OCI-LY7 (cell line): ENCODE results near the gene TMOD3. TPM values are rescaled to one million over a fixed set of nuclear protein-coding genes. Genes with fewer than 3 reads are reported as not detected.

ENCODE experiments used
- BruUV-seq: library from RNA; stranded (reverse); fragments of 400-500 nt; replicated peaks from 2 replicates; lab custom pipeline; 2021; lab: Mats Ljungman, UMichigan
- CTCF ChIA-PET: fragments of 300-600 bp; sonication (Branson Sonifier 250); formaldehyde crosslinking; loops from one replicate; lab custom pipeline; 2022; ENCODE audit warnings: antibody characterized with exemption; ENCODE audit not compliant: unreplicated experiment; lab: Charles Lee
- POLR2A ChIA-PET: fragments of 300-600 bp; sonication (Branson Sonifier 250); formaldehyde crosslinking; loops from one replicate; lab custom pipeline; 2022; ENCODE audit warnings: antibody characterized with exemption; lab: Charles Lee
- DNase-seq: peaks from one replicate; pipeline ENCODE4 v3.0.0-alpha.2; 2015; ENCODE audit warnings: low spot score
- H2AFZ ChIP-seq: fragments of 200-600 bp; sonication (generic), shearing (Covaris generic); 2 replicates; pipeline ENCODE4 v1.6.1; 2014; ENCODE audit warnings: mild to moderate bottlenecking, antibody characterized with exemption, low read length, moderate library complexity
- H3K27ac ChIP-seq: fragments of 200-600 bp; sonication (generic); 2 replicates; pipeline ENCODE4 v1.5.1; 2014; ENCODE audit warnings: mixed run types, low read depth, mild to moderate bottlenecking, moderate library complexity, low read length, inconsistent platforms; ENCODE audit not compliant: poor library complexity, severe bottlenecking
- H3K36me3 ChIP-seq: fragments of 200-600 bp; sonication (generic); 2 replicates; pipeline ENCODE4 v1.6.1; 2014; ENCODE audit warnings: mild to moderate bottlenecking, antibody characterized with exemption, low read length, moderate library complexity, mixed read lengths; ENCODE audit not compliant: insufficient read depth
- H3K4me1 ChIP-seq: fragments of 200-600 bp; sonication (generic); 2 replicates; pipeline ENCODE4 v1.5.1; 2014; ENCODE audit warnings: mild to moderate bottlenecking, low read length; ENCODE audit not compliant: insufficient read depth, poor library complexity, severe bottlenecking
- H3K4me2 ChIP-seq: fragments of 200-600 bp; sonication (generic); 2 replicates; pipeline ENCODE4 v1.6.1; 2014; ENCODE audit warnings: mild to moderate bottlenecking, low read length
- H3K4me3 ChIP-seq: fragments of 200-600 bp; sonication (generic); 2 replicates; pipeline ENCODE4 v1.5.1; 2014; ENCODE audit warnings: mild to moderate bottlenecking, low read depth, low read length; ENCODE audit not compliant: poor library complexity, severe bottlenecking
- H3K79me2 ChIP-seq: fragments of 200-600 bp; sonication (generic); 2 replicates; pipeline ENCODE4 v1.6.1; 2016; ENCODE audit warnings: low read depth, mild to moderate bottlenecking, low read length, moderate library complexity, mixed read lengths; ENCODE audit not compliant: insufficient read depth
- H3K9me2 ChIP-seq: fragments of 200-600 bp; sonication (generic); 2 replicates; pipeline ENCODE4 v1.6.1; 2016; ENCODE audit warnings: mild to moderate bottlenecking, low read length, mixed read lengths; ENCODE audit not compliant: insufficient read depth
- H3K9me3 ChIP-seq: fragments of 200-600 bp; sonication (generic); 2 replicates; pipeline ENCODE4 v1.6.1; 2014; ENCODE audit warnings: mild to moderate bottlenecking, mixed run types, low read length, mixed read lengths
- H4K20me1 ChIP-seq: fragments of 200-600 bp; sonication (generic); 2 replicates; pipeline ENCODE4 v1.6.1; 2014; ENCODE audit warnings: mild to moderate bottlenecking, antibody characterized with exemption, low read length, moderate library complexity, mixed read lengths; ENCODE audit not compliant: insufficient read depth
- EZH2phosphoT487 ChIP-seq: fragments of 200-600 bp; sonication (generic); IDR thresholded peaks from 2 replicates; pipeline ENCODE4 v1.6.1; 2018; ENCODE audit warnings: low read depth, borderline replicate concordance, mild to moderate bottlenecking, mixed run types, antibody characterized with exemption, low read length, moderate library complexity, mixed read lengths
- intact Hi-C: fragments of 100-400 bp; cut with micrococcal nuclease; formaldehyde crosslinking; loops from one replicate; pipeline ENCODE4 v1.10.0; 2022; ENCODE audit not compliant: unreplicated experiment
- total RNA-seq, 2 experiments: library from RNA; depleted of rRNA in 1 of 2; stranded (reverse); fragments of >200 nt in 1 of 2; shearing (Covaris generic) in 1 of 2; gene quantifications; 2 replicates each; pipeline ENCODE4 v1.2.3, GENCODE V29; 2014 to 2022
- TF ChIP-seq, protein P1 (sequence below): fragments of 200-600 bp; sonication (generic); conservative IDR thresholded peaks from 2 replicates; pipeline ENCODE4 v1.5.1; 2014; ENCODE audit warnings: mild to moderate bottlenecking, antibody characterized with exemption, low read length, moderate library complexity, mixed read lengths

The TMOD3 gene
- total RNA-seq, 2 experiments from 2014 or later = 17.4 to 30.5 TPM

DNA sequence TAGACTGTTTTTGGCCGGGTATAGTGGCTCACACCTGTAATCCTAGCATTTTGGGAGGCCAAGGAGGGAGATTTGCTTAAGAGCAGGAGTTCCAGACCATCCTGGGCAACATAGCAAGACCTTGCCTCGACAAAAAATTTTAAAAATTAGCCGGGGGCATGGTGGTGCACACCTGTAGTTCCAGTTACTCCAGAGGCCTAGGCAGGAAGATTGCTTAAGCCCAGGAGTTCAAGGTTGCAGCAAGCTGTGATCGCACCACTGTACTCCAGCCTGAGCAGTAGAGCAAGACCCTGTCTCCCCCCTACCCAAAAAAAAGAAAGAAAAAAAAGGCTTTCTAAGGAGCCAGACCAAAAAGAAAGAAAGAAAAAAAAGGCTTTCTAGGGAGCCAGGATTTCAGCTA is 36.7 kb downstream of the TMOD3 start:
- Histone ChIP-seq H3K36me3 (peaks cover 60% of the 10 kb centered on the region), H3K27ac (no peak overlapping the region), H3K79me2 (no peaks in the 10 kb centered on the region), H3K9me3 (peaks cover 10% of the 10 kb centered on the region; the same call in 1 of the 2 replicates), H3K4me2 (no peak overlapping the region), H4K20me1 (no peaks in the 10 kb centered on the region), H3K9me2 (no peaks in the 10 kb centered on the region), H3K4me3 (no peak overlapping the region), H3K4me1 (no peaks in the 10 kb centered on the region), H2AFZ (no peak overlapping the region)
- ChIA-PET CTCF (no interaction called here), POLR2A (interaction anchor here (0.5 kb wide), 1 partner anchor 19 kb away, joined by 5 read pairs; no protein-coding TSS in a partner anchor)
- TF ChIP-seq, protein P1, sequence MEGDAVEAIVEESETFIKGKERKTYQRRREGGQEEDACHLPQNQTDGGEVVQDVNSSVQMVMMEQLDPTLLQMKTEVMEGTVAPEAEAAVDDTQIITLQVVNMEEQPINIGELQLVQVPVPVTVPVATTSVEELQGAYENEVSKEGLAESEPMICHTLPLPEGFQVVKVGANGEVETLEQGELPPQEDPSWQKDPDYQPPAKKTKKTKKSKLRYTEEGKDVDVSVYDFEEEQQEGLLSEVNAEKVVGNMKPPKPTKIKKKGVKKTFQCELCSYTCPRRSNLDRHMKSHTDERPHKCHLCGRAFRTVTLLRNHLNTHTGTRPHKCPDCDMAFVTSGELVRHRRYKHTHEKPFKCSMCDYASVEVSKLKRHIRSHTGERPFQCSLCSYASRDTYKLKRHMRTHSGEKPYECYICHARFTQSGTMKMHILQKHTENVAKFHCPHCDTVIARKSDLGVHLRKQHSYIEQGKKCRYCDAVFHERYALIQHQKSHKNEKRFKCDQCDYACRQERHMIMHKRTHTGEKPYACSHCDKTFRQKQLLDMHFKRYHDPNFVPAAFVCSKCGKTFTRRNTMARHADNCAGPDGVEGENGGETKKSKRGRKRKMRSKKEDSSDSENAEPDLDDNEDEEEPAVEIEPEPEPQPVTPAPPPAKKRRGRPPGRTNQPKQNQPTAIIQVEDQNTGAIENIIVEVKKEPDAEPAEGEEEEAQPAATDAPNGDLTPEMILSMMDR = no peak
- TF ChIP-seq EZH2phosphoT487 = no peak
- no TSS peak for BruUV-seq
- intact Hi-C loops = no loop called here
- no peak for DNase-seq

DNA sequence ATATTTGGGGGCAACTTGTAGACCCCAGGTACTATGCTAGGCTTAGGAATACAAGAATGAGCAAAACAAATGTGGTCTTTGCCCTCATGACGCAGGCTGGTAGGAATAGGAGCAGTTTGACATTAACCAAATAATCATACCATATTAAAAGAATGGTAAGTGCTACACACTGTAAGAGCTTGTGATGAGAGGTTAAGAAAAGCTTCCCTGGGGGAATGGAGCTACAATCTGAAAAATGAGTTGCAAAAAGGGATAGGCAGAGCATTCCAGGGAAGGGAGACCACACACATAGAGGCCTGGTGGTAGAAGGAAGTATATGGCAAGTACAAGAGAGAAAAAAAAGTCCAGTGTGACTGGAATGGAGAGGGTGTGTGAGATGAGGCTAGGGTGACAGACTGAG is 37.3 kb downstream of the TMOD3 start:
- Histone ChIP-seq H3K4me2 (no peak overlapping the region), H3K9me2 (no peaks in the 10 kb centered on the region), H3K79me2 (no peaks in the 10 kb centered on the region), H3K4me1 (no peaks in the 10 kb centered on the region), H3K27ac (no peak overlapping the region), H3K4me3 (no peak overlapping the region), H3K9me3 (peaks cover 10% of the 10 kb centered on the region; the same call in 1 of the 2 replicates), H2AFZ (no peak overlapping the region), H4K20me1 (no peaks in the 10 kb centered on the region), H3K36me3 (peaks cover 66% of the 10 kb centered on the region)
- ChIA-PET CTCF (no interaction called here), POLR2A (interaction anchor here (0.9 kb wide), 1 partner anchor 13 kb away, joined by 4 read pairs; no protein-coding TSS in a partner anchor)
- DNase-seq = no peak
- BruUV-seq = no TSS peak
- intact Hi-C loops = no loop called here
- no peak for TF ChIP-seq EZH2phosphoT487
- TF ChIP-seq, protein P1 = no peak

DNA sequence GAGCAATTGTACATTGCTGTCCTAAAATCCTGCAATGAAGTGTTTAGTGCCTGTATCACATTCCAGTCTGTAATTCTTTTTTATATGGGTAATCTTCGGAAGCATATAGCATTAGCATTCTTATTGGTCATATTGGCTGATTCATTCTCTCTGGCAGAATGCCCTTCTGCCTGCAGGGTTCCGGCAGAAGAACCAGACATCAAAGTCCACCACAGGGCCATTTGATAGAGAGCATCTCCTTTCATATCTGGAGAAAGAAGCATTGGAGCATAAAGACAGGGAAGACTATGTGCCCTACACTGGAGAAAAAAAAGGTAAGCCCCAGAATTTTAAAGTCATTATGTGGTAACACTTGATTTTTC is 39.6 kb downstream of the TMOD3 start:
- intact Hi-C loops = no loop called here
- Histone ChIP-seq H3K4me1 (no peaks in the 10 kb centered on the region), H3K79me2 (no peaks in the 10 kb centered on the region), H2AFZ (no peak overlapping the region), H3K27ac (no peak overlapping the region), H4K20me1 (no peaks in the 10 kb centered on the region), H3K4me3 (no peak overlapping the region), H3K9me2 (no peaks in the 10 kb centered on the region), H3K36me3 (peaks cover 64% of the 10 kb centered on the region), H3K9me3 (peaks cover 10% of the 10 kb centered on the region; the same call in 1 of the 2 replicates), H3K4me2 (no peak overlapping the region)
- CTCF ChIA-PET = no interaction called here
- POLR2A ChIA-PET = no interaction called here
- no peak for TF ChIP-seq EZH2phosphoT487
- TF ChIP-seq, protein P1 = no peak
- no peak for DNase-seq
- no TSS peak for BruUV-seq
